Middle frontal gyrus (tissue), 1 donor: ENCODE data around the gene SLC22A4.

ENCODE experiments used
- DNase-seq: peaks from one replicate; pipeline ENCODE4 v3.0.0-alpha.2; 2015; ENCODE audit warnings: low spot score; ENCODE audit errors: extremely low spot score

The SLC22A4 gene

GRCh38 chr5:132335402-132335801, 41.2 kb downstream of the SLC22A4 start:
- no peak for DNase-seq

DNA sequence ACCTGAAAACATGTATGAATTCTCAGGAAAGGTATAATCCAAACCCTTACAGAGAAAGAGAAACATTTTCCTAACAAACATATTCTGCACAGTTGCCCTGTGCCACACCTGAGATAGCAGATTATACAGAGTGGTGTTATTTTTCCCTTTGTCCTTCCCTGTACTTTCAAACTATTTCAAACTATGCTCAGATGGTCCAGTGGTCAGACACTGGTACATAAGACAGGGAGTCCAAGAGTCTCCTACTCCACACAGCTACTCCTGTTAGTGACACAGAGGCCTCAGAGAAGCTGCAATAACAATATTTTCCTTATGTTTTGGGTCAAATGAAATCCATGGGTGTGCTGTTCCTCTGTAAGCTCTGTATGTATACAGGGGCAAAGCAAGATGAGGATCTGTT, 45.3 kb downstream of the SLC22A4 start:
- no peak for DNase-seq

GRCh38 chr5:132342291-132343180, 48.3 kb downstream of the SLC22A4 start:
- no peak for DNase-seq

- no peak for DNase-seq
Observed at GRCh38 chr5:132344775-132345514, 50.8 kb downstream of the SLC22A4 start.

DNA sequence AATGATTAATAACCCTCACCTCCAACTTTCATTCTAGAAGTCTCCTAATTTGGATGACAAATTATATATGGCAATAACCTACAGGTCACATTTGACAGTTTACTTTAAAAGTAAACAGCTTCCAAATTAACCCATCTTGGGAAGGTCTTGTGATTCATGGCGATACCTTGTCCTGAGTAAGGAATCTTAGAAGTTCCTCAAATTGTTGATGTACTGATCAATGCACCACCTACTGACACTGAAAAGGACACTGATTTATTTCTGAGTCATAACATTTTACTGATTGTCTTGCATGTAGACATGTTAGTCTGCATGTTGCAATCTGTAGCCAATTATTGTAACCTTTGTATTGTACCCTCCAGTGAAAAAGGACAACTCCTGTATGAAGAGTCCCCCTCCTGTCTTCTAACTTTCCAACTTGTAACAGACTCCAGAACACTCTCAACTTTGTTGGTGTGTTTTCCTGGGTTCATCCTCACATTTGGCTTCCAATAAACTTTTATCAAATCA, 59.3 kb downstream of the SLC22A4 start:
- DNase-seq = no peak

GRCh38 chr5:132354381-132355139, 60.4 kb downstream of the SLC22A4 start:
- DNase-seq = no peak

- no peak for DNase-seq
Observed at GRCh38 chr5:132355140-132355765, 61.1 kb downstream of the SLC22A4 start.

DNA sequence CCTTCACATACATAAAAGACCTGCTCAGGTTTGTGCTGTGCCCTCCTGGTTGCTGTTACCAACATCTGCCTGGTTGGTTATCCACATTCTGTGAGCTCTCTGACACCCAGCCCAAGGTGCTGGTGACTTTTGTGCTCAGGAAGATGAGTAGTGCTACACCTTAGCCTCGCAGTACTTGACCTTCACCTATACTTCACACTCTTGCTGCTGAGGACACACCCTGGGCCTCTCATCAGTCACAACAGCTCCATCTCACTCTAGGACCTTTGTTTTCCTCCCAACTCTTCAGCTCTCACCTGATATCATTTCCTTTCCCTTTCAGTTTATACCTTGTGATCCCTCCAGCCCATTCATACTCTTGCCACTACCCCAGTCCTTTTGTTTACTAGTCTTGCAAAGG, 64.6 kb downstream of the SLC22A4 start:
- no peak for DNase-seq

DNA sequence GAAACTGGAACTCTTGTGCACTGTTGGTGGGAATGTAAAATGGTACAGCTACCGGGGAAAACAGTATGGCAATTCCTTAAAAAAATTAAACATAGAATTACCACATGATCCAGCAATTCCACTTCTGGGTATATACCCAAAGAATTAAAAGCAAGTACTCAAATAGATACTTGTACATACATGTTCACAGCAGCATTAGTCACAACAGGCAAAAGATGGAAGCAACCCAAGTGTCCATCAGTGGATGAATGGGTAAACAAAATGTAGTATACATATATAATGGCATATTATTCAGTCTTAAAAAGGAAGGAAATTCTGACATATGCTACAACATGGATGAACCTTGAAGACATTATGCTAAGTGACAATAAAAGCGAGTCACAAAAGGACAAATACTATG, 67.9 kb downstream of the SLC22A4 start:
- DNase-seq = no peak

- no peak for DNase-seq
Observed at GRCh38 chr5:132363431-132364112, 69.4 kb downstream of the SLC22A4 start.

- DNase-seq = no peak
Observed at GRCh38 chr5:132364319-132364718, 70.1 kb downstream of the SLC22A4 start.

- no peak for DNase-seq
Observed at GRCh38 chr5:132365213-132365612, 71.0 kb downstream of the SLC22A4 start.

- no peak for DNase-seq
Observed at GRCh38 chr5:132368186-132368585, 74.0 kb downstream of the SLC22A4 start.

GRCh38 chr5:132369007-132369473, 74.8 kb downstream of the SLC22A4 start:
- DNase-seq = no peak

DNA sequence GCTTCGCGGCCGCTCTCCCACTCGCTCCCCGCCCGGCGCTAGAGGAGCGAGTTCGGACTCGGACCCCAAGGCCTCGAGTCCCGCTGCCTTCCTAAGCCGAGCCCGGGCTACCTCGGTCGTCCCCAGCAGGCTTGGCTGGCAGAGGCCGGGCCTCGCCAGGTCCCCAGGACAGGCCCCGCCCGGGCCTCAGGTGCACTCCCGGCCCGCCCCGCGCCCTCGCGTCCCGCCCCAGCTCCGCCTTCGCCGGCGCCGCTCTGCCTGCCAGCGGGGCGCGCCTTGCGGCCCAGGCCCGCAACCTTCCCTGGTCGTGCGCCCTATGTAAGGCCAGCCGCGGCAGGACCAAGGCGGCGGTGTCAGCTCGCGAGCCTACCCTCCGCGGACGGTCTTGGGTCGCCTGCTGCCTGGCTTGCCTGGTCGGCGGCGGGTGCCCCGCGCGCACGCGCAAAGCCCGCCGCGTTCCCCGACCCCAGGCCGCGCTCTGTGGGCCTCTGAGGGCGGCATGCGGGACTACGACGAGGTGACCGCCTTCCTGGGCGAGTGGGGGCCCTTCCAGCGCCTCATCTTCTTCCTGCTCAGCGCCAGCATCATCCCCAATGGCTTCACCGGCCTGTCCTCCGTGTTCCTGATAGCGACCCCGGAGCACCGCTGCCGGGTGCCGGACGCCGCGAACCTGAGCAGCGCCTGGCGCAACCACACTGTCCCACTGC, 75.4 kb downstream of the SLC22A4 start, which contains the start of gene SLC22A5:
Gene SLC22A5 (plus strand): TSS at position 237 of the 707 bp plus-strand sequence. CDS start 263 bp downstream, at position 500.
- no peak for DNase-seq

DNA sequence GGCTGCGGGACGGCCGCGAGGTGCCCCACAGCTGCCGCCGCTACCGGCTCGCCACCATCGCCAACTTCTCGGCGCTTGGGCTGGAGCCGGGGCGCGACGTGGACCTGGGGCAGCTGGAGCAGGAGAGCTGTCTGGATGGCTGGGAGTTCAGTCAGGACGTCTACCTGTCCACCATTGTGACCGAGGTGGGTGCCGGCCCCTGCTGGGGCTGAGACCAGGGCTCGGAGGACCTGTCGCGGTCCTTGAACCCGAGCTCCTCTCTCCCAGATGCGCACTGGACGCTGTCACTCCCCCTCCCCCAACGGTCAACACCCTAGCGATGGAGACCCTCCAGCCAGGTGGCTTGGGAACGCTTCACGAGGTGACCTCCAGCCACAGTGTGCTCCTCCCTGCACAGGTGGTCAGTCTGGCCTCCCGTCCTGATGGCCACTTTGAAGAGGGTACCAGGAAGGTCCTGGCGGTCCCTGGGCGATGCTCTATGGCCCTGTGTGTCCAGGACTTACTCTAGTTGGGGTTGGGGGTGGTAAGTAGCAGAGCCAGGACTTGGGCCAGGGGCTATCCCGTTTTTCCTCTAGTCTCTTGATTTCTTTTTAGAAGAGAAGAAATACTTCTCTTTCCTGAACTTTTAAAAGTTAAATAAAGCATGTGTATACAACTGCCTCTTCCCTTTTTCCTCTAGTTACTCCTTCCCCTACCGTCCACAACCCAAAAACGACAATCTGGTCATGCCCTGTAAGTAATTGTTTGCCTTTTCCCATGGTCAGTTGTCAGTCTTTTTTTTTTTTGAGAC, 76.2 kb downstream of the SLC22A4 start:
- DNase-seq = no peak

- DNase-seq = no peak
Observed at GRCh38 chr5:132370971-132371602, 76.9 kb downstream of the SLC22A4 start.

- DNase-seq = no peak
Observed at GRCh38 chr5:132371603-132371994, 77.4 kb downstream of the SLC22A4 start.
